A549 (cell line): ENCODE data around the gene CIRBP. TPM values are rescaled to one million over a fixed set of nuclear protein-coding genes. Genes with fewer than 3 reads are reported as not detected.
A peak's percentile ranks its signal among the peaks of the same experiment; 100 is the strongest.

Experiments
- ATAC-seq, 2 experiments: fragments of 200-7000 bp in 1 of 2; fragments of >200 bp in 1 of 2; cut with Nextera tagmentation in 1 of 2; cut with Tn5 transposase in 1 of 2; 3 replicates each; pipeline versions ENCODE4 v1.8.0 to v1.9.1; 2018 to 2020; ENCODE audit warnings: mild to moderate bottlenecking in 1 of 2, moderate library complexity in 1 of 2
- CTCF ChIA-PET: fragments of 300-600 bp; sonication (Branson Sonifier 250); formaldehyde crosslinking; extraction: SDS; loops from one replicate; lab custom pipeline; 2021; ENCODE audit warnings: antibody characterized with exemption, inconsistent platforms; lab: Yijun Ruan, JAX
- POLR2A ChIA-PET: fragments of 350-600 bp; formaldehyde crosslinking; extraction: SDS; loops from one replicate; lab custom pipeline; 2021; ENCODE audit warnings: antibody characterized with exemption, inconsistent platforms; lab: Yijun Ruan, JAX
- DNase-seq, 2 experiments: peaks; one replicate each; pipeline versions ENCODE4 v3.0.0 to v3.0.0-alpha.2; 2011 to 2016; ENCODE audit warnings: low read depth in 1 of 2, low spot score in 1 of 2
- FAIRE-seq: peaks from 2 replicates; lab custom pipeline; 2011; peaks lifted over from hg19 to GRCh38; lab: Jason Lieb, UNC
- H3K27ac ChIP-seq, 2 experiments: fragments of >200 bp; sonication (Bioruptor Twin); formaldehyde crosslinking; 3 replicates each; pipeline ENCODE4 v1.5.1; 2016 to 2017
- H3K4me1 ChIP-seq: fragments of >200 bp; sonication (Bioruptor Twin); formaldehyde crosslinking; 3 replicates; pipeline ENCODE4 v1.6.1; 2016
- H3K4me2 ChIP-seq: fragments of >200 bp; sonication (Bioruptor Twin); formaldehyde crosslinking; 3 replicates; pipeline ENCODE4 v1.6.1; 2016
- H3K4me3 ChIP-seq: fragments of >200 bp; sonication (Bioruptor Twin); formaldehyde crosslinking; 3 replicates; pipeline ENCODE4 v1.5.1; 2016
- H3K9me3 ChIP-seq: fragments of >200 bp; sonication (Bioruptor Twin); formaldehyde crosslinking; 3 replicates; pipeline ENCODE4 v1.6.1; 2016
- ATOH8 ChIP-seq: fragments of 250-450 bp; sonication (Bioruptor Pico); IDR thresholded peaks from 2 replicates; pipeline ENCODE4 v1.5.0; 2020; ENCODE audit warnings: low read depth, mild to moderate bottlenecking, moderate library complexity
- BHLHE40 ChIP-seq: IDR thresholded peaks from 2 replicates; pipeline ENCODE4 v1.6.1; 2012; ENCODE audit warnings: low read depth, low read length, inconsistent platforms
- CBX2 ChIP-seq: fragments of 200-600 bp; sonication (generic); IDR thresholded peaks from 2 replicates; pipeline ENCODE4 v1.6.1; 2016; ENCODE audit warnings: low read depth, mild to moderate bottlenecking, borderline replicate concordance
- CBX8 ChIP-seq: fragments of 200-600 bp; sonication (generic); IDR thresholded peaks from 2 replicates; pipeline ENCODE4 v1.6.1; 2016
- CHD2 ChIP-seq: fragments of 150-350 bp; IDR thresholded peaks from 2 replicates; pipeline ENCODE4 v1.6.1; 2014; ENCODE audit warnings: low read length; ENCODE audit not compliant: partially characterized antibody
- CHD4 ChIP-seq: fragments of 200-600 bp; sonication (generic); IDR thresholded peaks from 2 replicates; pipeline ENCODE4 v1.6.1; 2016; ENCODE audit warnings: antibody characterized with exemption, mild to moderate bottlenecking, borderline replicate concordance
- CTCF ChIP-seq: fragments of >200 bp; sonication (Bioruptor Twin); formaldehyde crosslinking; IDR thresholded peaks from 3 replicates; pipeline ENCODE4 v1.5.1; 2016
- EP300 ChIP-seq, 2 experiments: fragments of >200 bp; sonication (Bioruptor Twin); formaldehyde crosslinking; IDR thresholded peaks; 2 replicates in 1 of 2; 3 replicates in 1 of 2; pipeline ENCODE4 v1.6.1; 2016 to 2017
- ESRRA ChIP-seq: fragments of 150-350 bp; IDR thresholded peaks from 2 replicates; pipeline ENCODE4 v1.6.1; 2014; ENCODE audit warnings: mild to moderate bottlenecking, low read length, borderline replicate concordance
- FOSL2 ChIP-seq, 2 experiments: fragments of 450-650 bp in 1 of 2; fragments of >200 bp in 1 of 2; sonication (Bioruptor Twin) in 1 of 2; formaldehyde crosslinking; IDR thresholded peaks; 2 replicates each; pipeline versions ENCODE4 v1.5.0 to v1.6.1; 2016 to 2020; ENCODE audit warnings: mild to moderate bottlenecking in 1 of 2, moderate library complexity in 1 of 2
- HEYL ChIP-seq: fragments of 250-450 bp; sonication (Bioruptor Pico); IDR thresholded peaks from 2 replicates; pipeline ENCODE4 v1.8.0; 2021; ENCODE audit warnings: mild to moderate bottlenecking, moderate library complexity
- HOXB5 ChIP-seq: fragments of 250-450 bp; sonication (Bioruptor Pico); IDR thresholded peaks from 2 replicates; pipeline ENCODE4 v1.5.0; 2020; ENCODE audit warnings: mild to moderate bottlenecking, moderate library complexity
- JUNB ChIP-seq: fragments of >200 bp; sonication (Bioruptor Twin); formaldehyde crosslinking; IDR thresholded peaks from 2 replicates; pipeline ENCODE4 v1.6.1; 2016
- MAX ChIP-seq: IDR thresholded peaks from 2 replicates; pipeline ENCODE4 v1.6.1; 2012
- NFE2L2 ChIP-seq: fragments of 150-350 bp; conservative IDR thresholded peaks from 2 replicates; pipeline ENCODE4 v1.6.1; 2014; ENCODE audit warnings: low read length
- RAD21 ChIP-seq, 2 experiments: fragments of >200 bp in 1 of 2; sonication (Bioruptor Twin) in 1 of 2; formaldehyde crosslinking in 1 of 2; IDR thresholded peaks in 1 of 2; conservative IDR thresholded peaks in 1 of 2; 2 replicates in 1 of 2; 3 replicates in 1 of 2; pipeline ENCODE4 v1.6.1; 2012 to 2018; ENCODE audit warnings: inconsistent platforms in 1 of 2
- RNF2 ChIP-seq: fragments of 200-600 bp; sonication (generic); IDR thresholded peaks from 2 replicates; pipeline ENCODE4 v1.6.1; 2016; ENCODE audit warnings: low read depth, mild to moderate bottlenecking, antibody characterized with exemption, moderate library complexity, borderline replicate concordance
- SMC3 ChIP-seq: fragments of >200 bp; sonication (Bioruptor Twin); formaldehyde crosslinking; IDR thresholded peaks from 3 replicates; pipeline ENCODE4 v1.6.1; 2018; ENCODE audit warnings: inconsistent platforms
- SREBF2 ChIP-seq: fragments of 450-650 bp; IDR thresholded peaks from 2 replicates; pipeline ENCODE4 v1.6.1; 2014; ENCODE audit warnings: mild to moderate bottlenecking, moderate library complexity
- ZNF302 ChIP-seq: fragments of 250-450 bp; sonication (Bioruptor Pico); IDR thresholded peaks from 2 replicates; pipeline ENCODE4 v1.9.0; 2021; ENCODE audit warnings: inconsistent platforms, mild to moderate bottlenecking, moderate library complexity
- WGBS: methylation state at CpG from one replicate; pipeline ENCODE4 v1.1.6; 2017; ENCODE audit errors: missing lambda C conversion rate; 5-methylcytosine and 5-hydroxymethylcytosine counted together
- polyA plus RNA-seq, 4 experiments: library from polyadenylated mRNA; depleted of rRNA in 3 of 4; stranded (reverse); fragments of >200 nt; fragmentation: RNase III in 1 of 4; extraction: RNeasy Plus Mini Kit Qiagen cat#74134 plus additional on column Dnase treatment in 1 of 4; gene quantifications; 2 replicates in 3 of 4; 3 replicates in 1 of 4; pipeline ENCODE4 v1.2.3, GENCODE V29; 2011 to 2017
- TF ChIP-seq, protein P1 (sequence below): fragments of 450-650 bp; IDR thresholded peaks from 2 replicates; pipeline ENCODE4 v1.6.1; 2014; ENCODE audit warnings: antibody characterized with exemption

CIRBP gene
- polyA plus RNA-seq, 2 of the 4 experiments (the other 2 are of a cell fraction): 151 to 178 TPM

DNA sequence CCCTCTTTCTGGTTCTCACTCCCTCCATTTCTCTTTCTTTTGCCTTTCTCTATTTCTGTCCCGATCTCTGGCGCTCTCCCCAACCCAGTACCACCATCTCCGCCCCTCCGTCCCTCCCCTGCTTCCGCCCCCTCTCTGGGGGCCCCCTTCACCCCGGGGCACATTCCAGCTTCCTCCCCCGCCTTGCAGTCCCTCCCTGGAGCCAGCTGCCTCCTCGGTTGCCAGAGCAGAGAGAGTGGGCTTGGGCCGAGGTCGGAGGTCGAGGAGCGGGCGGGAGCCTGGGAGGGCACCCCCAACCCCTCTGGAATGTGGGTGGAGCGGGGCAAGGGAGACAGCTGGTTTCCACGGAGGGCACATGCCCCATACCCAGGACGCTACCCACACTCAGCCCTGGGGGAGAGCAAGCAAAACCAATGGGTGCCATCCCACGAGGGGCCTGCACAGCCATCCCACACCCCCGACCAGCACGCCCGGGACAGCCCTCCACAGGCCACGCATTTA is 6.5 kb upstream of the CIRBP start:
- no peak for FAIRE-seq
- no peak for DNase-seq
- ATAC-seq: no peak
- H3K9me3 ChIP-seq: no peaks in the 10 kb centered on the region
- H3K27ac ChIP-seq: peak overlapping the region; percentile 98 to 100
- ChIA-PET POLR2A (interaction anchor here (2.0 kb wide), 1 partner anchor 9 kb away, joined by 14 read pairs; no protein-coding TSS in a partner anchor), CTCF (interaction anchor here (1.5 to 18.7 kb wide), 3 partner anchors 10 to 19 kb away, joined by 6 to 500 read pairs (median 10); partner anchors contain the start of gene ATP5F1D)
- peak overlapping the region; percentile 73 for H3K4me3 ChIP-seq
- TF ChIP-seq ATOH8 (no peak), MAX (0 out of 2 replicates have a peak, but pooled peaks have one; percentile 2)
- peaks cover 68% of the 10 kb centered on the region for H3K4me1 ChIP-seq
- H3K4me2 ChIP-seq: peak overlapping the region; percentile 91
- 9% methylated on average over 4 of the region's 21 CpGs for WGBS

DNA sequence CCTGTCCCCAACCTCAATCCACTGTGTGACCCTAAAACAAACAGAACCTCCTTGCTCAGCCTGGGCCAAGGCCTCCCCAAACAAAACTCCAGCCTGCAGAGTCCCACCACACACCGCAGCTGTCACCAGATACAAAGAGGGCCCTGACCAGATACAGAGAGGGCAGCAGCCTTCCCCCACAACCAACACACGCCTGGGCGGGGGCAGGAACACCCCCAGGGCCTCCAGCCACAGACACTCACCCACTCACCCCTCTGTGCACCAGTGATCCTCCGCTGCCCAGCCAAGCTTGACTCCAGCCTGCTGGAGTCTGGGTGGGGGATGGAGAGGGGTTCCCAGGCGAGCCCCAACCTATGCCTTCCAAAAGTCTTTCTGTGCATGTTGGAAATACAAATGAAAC is 5.9 kb upstream of the CIRBP start:
- peak overlapping the region; percentile 73; the same call in 1 of the 3 replicates for H3K4me3 ChIP-seq
- peak overlapping the region; percentile 91 for H3K4me2 ChIP-seq
- ChIA-PET POLR2A (no interaction called here), CTCF (interaction anchor here (1.5 to 18.7 kb wide), 2 partner anchors 10 to 19 kb away, joined by 10 to 500 read pairs; partner anchors contain the start of gene ATP5F1D)
- FAIRE-seq: no peak
- H3K27ac ChIP-seq: peak overlapping the region; percentile 98 to 100
- no peak for DNase-seq
- TF ChIP-seq ESRRA (no peak), HEYL (CRISPR knock-in tag) (no peak), BHLHE40 (no peak), CBX2 (no peak), CBX8 (no peak), RNF2 (no peak), SREBF2 (no peak), RAD21 (conservative IDR thresholded peaks at IDR 0.05 in 1 of 2, IDR thresholded peaks at IDR 0.05 in 1 of 2) (no peak), SMC3 (no peak), CTCF (no peak), ZNF302 (CRISPR knock-in tag) (no peak)
- ATAC-seq: no peak
- peaks cover 68% of the 10 kb centered on the region for H3K4me1 ChIP-seq
- 70% methylated on average over 4 of the region's 5 CpGs for WGBS
- no peaks in the 10 kb centered on the region for H3K9me3 ChIP-seq

DNA sequence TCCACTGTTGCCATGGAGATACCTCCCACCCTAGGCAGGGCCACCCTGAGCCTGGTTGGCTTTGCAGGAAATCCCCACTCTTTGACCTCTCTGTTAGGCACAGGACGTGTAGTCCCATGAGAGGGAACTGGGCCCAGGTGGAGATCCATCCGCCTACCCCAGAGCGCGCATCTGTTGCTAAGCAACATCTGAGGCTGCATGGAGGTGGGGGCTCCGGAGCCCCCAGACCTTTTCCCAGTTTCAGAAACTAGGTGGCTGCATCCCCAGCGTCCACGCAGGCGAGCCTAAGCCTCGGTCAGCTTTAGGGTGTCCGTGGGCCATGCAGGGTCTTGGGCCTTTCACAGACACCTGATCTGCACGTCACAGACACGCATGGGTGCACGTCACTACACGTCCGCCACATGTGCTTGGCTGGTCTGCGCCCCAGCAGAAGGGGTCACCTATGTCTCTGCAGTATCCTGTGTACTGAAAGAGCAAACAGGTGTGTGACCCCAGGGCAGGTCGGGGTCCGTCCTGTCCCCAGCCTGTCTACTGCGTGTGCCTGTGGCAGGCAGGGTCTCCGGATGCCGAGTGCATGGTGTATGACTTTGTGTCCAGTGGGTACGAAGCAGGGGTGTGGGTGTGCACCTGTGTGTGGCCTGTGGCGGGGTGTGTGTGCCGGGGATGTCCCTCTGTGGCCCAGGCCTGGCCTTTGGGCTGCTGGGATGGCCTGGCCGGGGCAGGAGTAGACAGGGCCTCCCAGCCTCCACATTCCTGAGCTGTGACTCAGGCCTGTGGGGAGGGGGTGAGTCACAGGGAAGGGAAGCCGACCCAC is 4.1 kb upstream of the CIRBP start:
- H3K4me1 ChIP-seq: peaks cover 57% of the 10 kb centered on the region
- TF ChIP-seq JUNB (peak; percentile 60; the same call in 1 of the 2 replicates), EP300 (IDR thresholded peaks at IDR 0.05) (peak in 1 of 2 experiments; percentile 37; a peak in 1 of 5 replicates), CTCF (no peak), CHD4 (no peak), NFE2L2 (no peak), FOSL2 (IDR thresholded peaks at IDR 0.05) (peak; percentile 82), FOSL2 (CRISPR knock-in tag; IDR thresholded peaks at IDR 0.05) (peak; percentile 96), CHD2 (no peak), HOXB5 (CRISPR knock-in tag) (no peak)
- TF ChIP-seq, protein P1, sequence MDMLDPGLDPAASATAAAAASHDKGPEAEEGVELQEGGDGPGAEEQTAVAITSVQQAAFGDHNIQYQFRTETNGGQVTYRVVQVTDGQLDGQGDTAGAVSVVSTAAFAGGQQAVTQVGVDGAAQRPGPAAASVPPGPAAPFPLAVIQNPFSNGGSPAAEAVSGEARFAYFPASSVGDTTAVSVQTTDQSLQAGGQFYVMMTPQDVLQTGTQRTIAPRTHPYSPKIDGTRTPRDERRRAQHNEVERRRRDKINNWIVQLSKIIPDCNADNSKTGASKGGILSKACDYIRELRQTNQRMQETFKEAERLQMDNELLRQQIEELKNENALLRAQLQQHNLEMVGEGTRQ: no peak
- peak overlapping the region; percentile 95 for H3K4me2 ChIP-seq
- no peak overlapping the region; the same call in 2 of the 3 replicates for H3K4me3 ChIP-seq
- no peaks in the 10 kb centered on the region for H3K9me3 ChIP-seq
- WGBS: 60% methylated on average over 12 of the region's 26 CpGs
- ATAC-seq: peak; percentile 6 to 13; a peak in 4 of 6 replicates
- FAIRE-seq: no peak
- peak overlapping the region; percentile 90 to 100 for H3K27ac ChIP-seq
- POLR2A ChIA-PET: interaction anchor here (1.5 to 3.8 kb wide), 5 partner anchors 10 to 21 kb away, joined by 5 to 42 read pairs (median 14); partner anchors contain the start of gene FAM174C
- DNase-seq: peak; percentile 59 to 86
- CTCF ChIA-PET: interaction anchor here (4.9 to 18.7 kb wide), 2 partner anchors 10 to 21 kb away, joined by 107 to 500 read pairs; partner anchors contain the start of gene ATP5F1D
